Endothelial cell of umbilical vein (primary cell): ENCODE measurements around the gene HPS4. TPM values are rescaled to one million over a fixed set of nuclear protein-coding genes. Genes with fewer than 3 reads are reported as not detected.

Source experiments
- BruUV-seq: library from RNA; stranded (reverse); fragments of 400-500 nt; replicated peaks from 2 replicates; lab custom pipeline; 2021; lab: Mats Ljungman, UMichigan
- CTCF ChIA-PET: fragments of 300-600, 350-600 bp; sonication (Branson Sonifier 250); formaldehyde crosslinking; loops from one replicate; lab custom pipeline; 2021; ENCODE audit warnings: antibody characterized with exemption, inconsistent platforms; lab: Charles Lee
- POLR2A ChIA-PET: fragments of 300-600, 350-600 bp; sonication (Branson Sonifier 250); formaldehyde crosslinking; loops from one replicate; lab custom pipeline; 2021; ENCODE audit warnings: antibody characterized with exemption, inconsistent platforms; lab: Charles Lee
- DNase-seq: peaks from one replicate; pipeline ENCODE4 v3.0.0-alpha.2; 2011; ENCODE audit warnings: low read depth, low spot score
- FAIRE-seq: peaks from 2 replicates; lab custom pipeline; 2011; peaks lifted over from hg19 to GRCh38; lab: Jason Lieb, UNC
- H2AFZ ChIP-seq: 2 replicates; pipeline ENCODE4 v1.6.0; 2012; ENCODE audit warnings: low read depth, low read length, control low read depth, inconsistent platforms
- H3K27ac ChIP-seq: 2 replicates; pipeline ENCODE4 v1.5.1; 2011; ENCODE audit warnings: low read depth, mild to moderate bottlenecking, control low read depth, low read length, moderate library complexity; ENCODE audit not compliant: insufficient read depth
- H3K27me3 ChIP-seq, 2 experiments: 2 replicates each; pipeline versions ENCODE4 v1.6.0 to v1.6.1; 2011; ENCODE audit warnings: low read length in 2 of 2, mixed read lengths in 1 of 2; ENCODE audit not compliant: control insufficient read depth in 2 of 2, insufficient read depth in 2 of 2
- H3K36me3 ChIP-seq, 2 experiments: 2 replicates in 1 of 2; 3 replicates in 1 of 2; pipeline ENCODE4 v1.5.1; 2011; ENCODE audit warnings: low read length in 2 of 2, mild to moderate bottlenecking in 1 of 2, moderate library complexity in 1 of 2; ENCODE audit not compliant: control insufficient read depth in 2 of 2, insufficient read depth in 2 of 2; ENCODE audit errors: extremely low read depth in 1 of 2
- H3K4me1 ChIP-seq: 3 replicates; pipeline ENCODE4 v1.5.1; 2011; ENCODE audit warnings: mild to moderate bottlenecking, low read length; ENCODE audit not compliant: control insufficient read depth, insufficient read depth; ENCODE audit errors: extremely low read depth
- H3K4me2 ChIP-seq: 2 replicates; pipeline ENCODE4 v1.6.1; 2011; ENCODE audit warnings: low read length, control low read depth, mixed read lengths; ENCODE audit not compliant: insufficient read depth
- H3K4me3 ChIP-seq, 3 experiments: fragments of 200-600 bp in 1 of 3; sonication (generic), shearing (Covaris generic) in 1 of 3; replicated peaks in 1 of 3; 2 replicates each; pipeline ENCODE4 v1.5.1; 2011 to 2016; ENCODE audit warnings: control low read depth in 3 of 3, low read length in 3 of 3, mild to moderate bottlenecking in 2 of 3, inconsistent platforms in 1 of 3, low read depth in 1 of 3, moderate library complexity in 1 of 3; ENCODE audit not compliant: insufficient read depth in 1 of 3
- H3K79me2 ChIP-seq: 2 replicates; pipeline ENCODE4 v1.6.0; 2012; ENCODE audit warnings: low read length, inconsistent platforms; ENCODE audit not compliant: control insufficient read depth, insufficient read depth
- H3K9ac ChIP-seq: replicated peaks from 2 replicates; pipeline ENCODE3; 2011; ENCODE audit warnings: low read length, control low read depth; ENCODE audit not compliant: insufficient read depth; ENCODE audit errors: extremely low read depth
- H3K9me1 ChIP-seq: replicated peaks from 3 replicates; pipeline ENCODE4 v1.6.0; 2011; ENCODE audit warnings: mild to moderate bottlenecking, low read length; ENCODE audit not compliant: control insufficient read depth, insufficient read depth; ENCODE audit errors: extremely low read depth
- H3K9me3 ChIP-seq: replicated peaks from 2 replicates; pipeline ENCODE4 v1.5.1; 2012; ENCODE audit warnings: low read length, inconsistent platforms; ENCODE audit not compliant: control insufficient read depth, insufficient read depth
- H4K20me1 ChIP-seq: replicated peaks from 2 replicates; pipeline ENCODE3; 2011; ENCODE audit warnings: mild to moderate bottlenecking, low read length; ENCODE audit not compliant: control insufficient read depth, insufficient read depth; ENCODE audit errors: extremely low read depth
- FOS ChIP-seq: IDR thresholded peaks from 2 replicates; pipeline ENCODE4 v1.6.1; 2011; ENCODE audit warnings: mild to moderate bottlenecking, low read length, moderate library complexity, borderline replicate concordance; ENCODE audit not compliant: insufficient read depth
- GATA2 ChIP-seq: IDR thresholded peaks from 2 replicates; pipeline ENCODE4 v1.7.0; 2011; ENCODE audit warnings: low read depth, mild to moderate bottlenecking, moderate library complexity, mixed read lengths, low read length; ENCODE audit not compliant: insufficient read length, insufficient read depth
- MYC ChIP-seq: IDR thresholded peaks from one replicate; pipeline ENCODE4 v1.6.1; 2011; ENCODE audit warnings: mild to moderate bottlenecking, low read depth, low read length
- POLR2A ChIP-seq: IDR thresholded peaks from 2 replicates; pipeline ENCODE4 v1.6.1; 2012; ENCODE audit warnings: low read depth, mild to moderate bottlenecking, control low read depth, low read length
- POLR2AphosphoS5 ChIP-seq: IDR thresholded peaks from 2 replicates; pipeline ENCODE4 v1.6.1; 2012; ENCODE audit warnings: low read depth, mild to moderate bottlenecking, control low read depth, low read length, moderate library complexity; ENCODE audit not compliant: insufficient read depth
- dilution Hi-C: fragments of 300-500 bp; cut with MboI; formaldehyde crosslinking; loops from one replicate; pipeline ENCODE4 v1.15.0; 2019; ENCODE audit warnings: low sequenced_read_pairs; ENCODE audit not compliant: extremely low pct_ligation_motif_present
- intact Hi-C: fragments of 100-400 bp; cut with micrococcal nuclease; formaldehyde crosslinking; loops from one replicate; pipeline ENCODE4 v1.10.0; 2022
- polyA plus RNA-seq, 4 experiments: library from polyadenylated mRNA; depleted of rRNA in 3 of 4; stranded (reverse) in 3 of 4; unstranded in 1 of 4; fragments of >200 nt; gene quantifications; 2 replicates each; pipeline versions ENCODE4 v1.2.1 to v1.2.3, GENCODE V29; 2011 to 2012; ENCODE audit warnings: missing spikeins in 1 of 4
- total RNA-seq: library from RNA; stranded (reverse); gene quantifications from 2 replicates; pipeline ENCODE4 v1.2.3, GENCODE V29; 2021
- TF ChIP-seq, protein P1 (sequence below), 2 donors: IDR thresholded peaks; 1 replicate in 1 of 2; 2 replicates in 1 of 2; pipeline ENCODE4 v1.5.1; 2011; ENCODE audit warnings: low read length in 2 of 2, mild to moderate bottlenecking in 2 of 2, moderate library complexity in 2 of 2, control low read depth in 1 of 2, inconsistent platforms in 1 of 2, low read depth in 1 of 2; ENCODE audit not compliant: insufficient read depth in 1 of 2; ENCODE audit errors: extremely low read depth in 1 of 2
- TF ChIP-seq, protein P2 (sequence below): IDR thresholded peaks from 2 replicates; pipeline ENCODE4 v1.6.1; 2011; ENCODE audit not compliant: insufficient read depth, insufficient read length

HPS4 gene
- total and polyA plus RNA-seq, 2 donors (not counting 3 experiments of a cell fraction or from before 2014, with no cell fraction given) = 28.4 to 29.7 TPM

DNA sequence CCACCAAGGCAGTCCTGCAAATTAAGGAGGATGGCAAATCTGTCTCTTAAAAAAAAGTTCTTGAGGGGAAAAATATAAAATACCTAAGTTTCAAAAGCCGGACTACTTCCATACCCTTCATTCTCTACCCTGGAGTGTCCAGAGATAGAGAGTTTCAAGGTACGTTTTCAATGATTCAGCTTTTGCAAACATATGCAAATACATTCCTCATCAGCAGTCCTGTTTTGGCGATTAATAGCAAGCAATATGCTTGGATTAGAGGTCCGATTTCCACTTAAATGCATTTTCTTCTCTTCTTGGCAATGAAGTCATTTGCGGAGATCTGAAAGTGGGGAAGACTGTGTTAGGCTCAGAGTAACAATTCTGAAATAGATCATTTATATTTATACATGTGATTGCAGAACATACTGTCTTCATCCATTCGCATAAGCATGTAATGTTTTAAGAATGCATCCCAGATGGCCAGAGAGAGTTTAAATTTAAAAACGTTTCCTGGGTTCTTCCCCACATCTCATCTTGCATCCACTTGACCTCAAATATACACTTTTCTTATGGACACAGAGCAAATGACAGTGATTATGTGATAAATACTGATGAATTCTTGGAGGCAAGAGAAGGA lies 42.5 kb upstream of the HPS4 start:
- no peak overlapping the region for H3K9ac ChIP-seq
- POLR2A ChIA-PET = no interaction called here
- CTCF ChIA-PET = no interaction called here
- no peak overlapping the region for H3K4me3 ChIP-seq
- no peak overlapping the region for H2AFZ ChIP-seq
- no peak overlapping the region for H3K4me2 ChIP-seq
- no peaks in the 10 kb centered on the region for H3K27me3 ChIP-seq
- no peaks in the 10 kb centered on the region for H4K20me1 ChIP-seq
- DNase-seq (no peak), FAIRE-seq (no peak)
- no peaks in the 10 kb centered on the region for H3K79me2 ChIP-seq
- TF ChIP-seq, protein P1, sequence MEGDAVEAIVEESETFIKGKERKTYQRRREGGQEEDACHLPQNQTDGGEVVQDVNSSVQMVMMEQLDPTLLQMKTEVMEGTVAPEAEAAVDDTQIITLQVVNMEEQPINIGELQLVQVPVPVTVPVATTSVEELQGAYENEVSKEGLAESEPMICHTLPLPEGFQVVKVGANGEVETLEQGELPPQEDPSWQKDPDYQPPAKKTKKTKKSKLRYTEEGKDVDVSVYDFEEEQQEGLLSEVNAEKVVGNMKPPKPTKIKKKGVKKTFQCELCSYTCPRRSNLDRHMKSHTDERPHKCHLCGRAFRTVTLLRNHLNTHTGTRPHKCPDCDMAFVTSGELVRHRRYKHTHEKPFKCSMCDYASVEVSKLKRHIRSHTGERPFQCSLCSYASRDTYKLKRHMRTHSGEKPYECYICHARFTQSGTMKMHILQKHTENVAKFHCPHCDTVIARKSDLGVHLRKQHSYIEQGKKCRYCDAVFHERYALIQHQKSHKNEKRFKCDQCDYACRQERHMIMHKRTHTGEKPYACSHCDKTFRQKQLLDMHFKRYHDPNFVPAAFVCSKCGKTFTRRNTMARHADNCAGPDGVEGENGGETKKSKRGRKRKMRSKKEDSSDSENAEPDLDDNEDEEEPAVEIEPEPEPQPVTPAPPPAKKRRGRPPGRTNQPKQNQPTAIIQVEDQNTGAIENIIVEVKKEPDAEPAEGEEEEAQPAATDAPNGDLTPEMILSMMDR (IDR thresholded peaks at IDR 0.05; ENCODE audit: extremely low read depth in 1 of 2, insufficient read depth in 1 of 2, low read depth in 1 of 2, low read length in 2 of 2) = no peak
- TF ChIP-seq MYC (no peak), FOS (no peak), POLR2AphosphoS5 (no peak), GATA2 (no peak), POLR2A (no peak)
- TF ChIP-seq, protein P2, sequence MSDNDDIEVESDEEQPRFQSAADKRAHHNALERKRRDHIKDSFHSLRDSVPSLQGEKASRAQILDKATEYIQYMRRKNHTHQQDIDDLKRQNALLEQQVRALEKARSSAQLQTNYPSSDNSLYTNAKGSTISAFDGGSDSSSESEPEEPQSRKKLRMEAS = no peak
- no peaks in the 10 kb centered on the region for H3K4me1 ChIP-seq
- no peaks in the 10 kb centered on the region for H3K9me3 ChIP-seq
- BruUV-seq = no TSS peak
- intact Hi-C loops = no loop called here
- peaks cover 0 to 10% of the 10 kb centered on the region in 2 experiments for H3K36me3 ChIP-seq
- no peaks in the 10 kb centered on the region for H3K9me1 ChIP-seq
- H3K27ac ChIP-seq = no peak overlapping the region
- dilution Hi-C loops = no loop called here
